HCT116 (cell line): ENCODE results near the gene GPR4. TPM values are rescaled to one million over a fixed set of nuclear protein-coding genes. Genes with fewer than 3 reads are reported as not detected.

Source experiments
- ATAC-seq: fragments of 200-7000 bp; cut with Tn5 transposase; 2 replicates; pipeline ENCODE4 v1.9.1; 2020; ENCODE audit warnings: mild to moderate bottlenecking, moderate library complexity
- BruUV-seq: library from RNA; stranded (reverse); fragments of 400-500 nt; replicated peaks from 2 replicates; lab custom pipeline; 2021; lab: Mats Ljungman, UMichigan
- CTCF ChIA-PET: fragments of 300-600 bp; sonication (Branson Sonifier 250); formaldehyde crosslinking; loops from one replicate; lab custom pipeline; 2021; ENCODE audit warnings: antibody characterized with exemption; lab: Charles Lee
- POLR2A ChIA-PET: fragments of 300-600, 350-600 bp; sonication (Branson Sonifier 250); formaldehyde crosslinking; loops from one replicate; lab custom pipeline; 2021; ENCODE audit warnings: antibody characterized with exemption; lab: Charles Lee
- RAD21 ChIA-PET, 2 experiments: fragments of 300-600 bp; sonication (Branson Sonifier 250); formaldehyde crosslinking; loops; one replicate each; lab custom pipeline; 2023; ENCODE audit warnings: low total read pairs in 2 of 2; ENCODE audit not compliant: uncharacterized antibody in 2 of 2, unreplicated experiment in 2 of 2, low non-redundant PET in 1 of 2; lab: Charles Lee
- DNase-seq: peaks from one replicate; pipeline ENCODE4 v3.0.0-alpha.2; 2010; ENCODE audit warnings: low read depth, low spot score
- H2AFZ ChIP-seq: fragments of 200-600 bp; shearing (Covaris generic), sonication (generic); 2 replicates; pipeline ENCODE4 v1.6.1; 2017; ENCODE audit warnings: low read depth, mixed run types, mixed read lengths, antibody characterized with exemption, low read length; ENCODE audit not compliant: poor library complexity, severe bottlenecking
- H3K27ac ChIP-seq: 2 replicates; pipeline ENCODE4 v1.5.1; 2012; ENCODE audit warnings: low read depth, low read length
- H3K27me3 ChIP-seq: fragments of 200-600 bp; sonication (generic); 2 replicates; pipeline ENCODE4 v1.6.1; 2016; ENCODE audit warnings: mixed run types, low read length, mixed read lengths; ENCODE audit not compliant: insufficient read depth
- H3K36me3 ChIP-seq, 2 experiments: fragments of 200-500 bp in 1 of 2; fragments of 200-600 bp in 1 of 2; sonication (Bioruptor generic) in 1 of 2; sonication (generic) in 1 of 2; 2 replicates each; pipeline versions ENCODE4 v1.5.1 to v1.6.1; 2014 to 2016; ENCODE audit warnings: low read length in 2 of 2, inconsistent platforms in 1 of 2, mixed read lengths in 1 of 2, mixed run types in 1 of 2; ENCODE audit not compliant: insufficient read depth in 2 of 2, control insufficient read depth in 1 of 2
- H3K4me1 ChIP-seq, 2 experiments: fragments of 200-600 bp in 1 of 2; sonication (generic) in 1 of 2; 2 replicates each; pipeline versions ENCODE4 v1.5.1 to v1.6.1; 2012 to 2017; ENCODE audit warnings: low read length in 2 of 2, inconsistent platforms in 1 of 2, mild to moderate bottlenecking in 1 of 2, mixed read lengths in 1 of 2, mixed run types in 1 of 2, moderate library complexity in 1 of 2; ENCODE audit not compliant: insufficient read depth in 2 of 2, control insufficient read depth in 1 of 2
- H3K4me2 ChIP-seq: fragments of 200-600 bp; sonication (generic); 2 replicates; pipeline ENCODE4 v1.6.1; 2017; ENCODE audit warnings: mixed run types, low read length, mixed read lengths
- H3K4me3 ChIP-seq, 2 experiments: fragments of 200-600 bp in 1 of 2; sonication (generic) in 1 of 2; replicated peaks in 1 of 2; 2 replicates each; pipeline ENCODE4 v1.5.1; 2011 to 2016; ENCODE audit warnings: low read length in 2 of 2, control low read depth in 1 of 2, low read depth in 1 of 2, mild to moderate bottlenecking in 1 of 2, mixed read lengths in 1 of 2, mixed run types in 1 of 2
- H3K79me2 ChIP-seq: fragments of 200-600 bp; sonication (generic); 2 replicates; pipeline ENCODE4 v1.6.1; 2017; ENCODE audit warnings: mild to moderate bottlenecking, mixed run types, low read length, moderate library complexity, mixed read lengths; ENCODE audit not compliant: insufficient read depth
- H3K9ac ChIP-seq: fragments of 200-600 bp; sonication (generic); 2 replicates; pipeline ENCODE4 v1.6.1; 2016; ENCODE audit warnings: low read length, mixed read lengths
- H3K9me2 ChIP-seq: fragments of 200-600 bp; sonication (generic), shearing (Covaris generic); 2 replicates; pipeline ENCODE4 v1.6.1; 2017; ENCODE audit warnings: mixed run types, mild to moderate bottlenecking, moderate library complexity; ENCODE audit not compliant: insufficient read depth
- H3K9me3 ChIP-seq, 2 experiments: fragments of 200-500 bp in 1 of 2; fragments of 200-600 bp in 1 of 2; sonication (Bioruptor generic) in 1 of 2; sonication (generic) in 1 of 2; 2 replicates each; pipeline ENCODE4 v1.6.1; 2014 to 2017; ENCODE audit warnings: low read length in 2 of 2, mixed read lengths in 2 of 2, inconsistent platforms in 1 of 2, low read depth in 1 of 2, mild to moderate bottlenecking in 1 of 2, mixed run types in 1 of 2, moderate library complexity in 1 of 2; ENCODE audit not compliant: control insufficient read depth in 1 of 2, insufficient read depth in 1 of 2
- H4K20me1 ChIP-seq: fragments of 200-600 bp; sonication (generic), shearing (Covaris generic); 2 replicates; pipeline ENCODE4 v1.6.1; 2017; ENCODE audit warnings: mixed run types, mild to moderate bottlenecking, moderate library complexity; ENCODE audit not compliant: insufficient read depth
- CBX3 ChIP-seq: IDR thresholded peaks from 2 replicates; pipeline ENCODE4 v1.6.1; 2012; ENCODE audit warnings: low read depth
- EGR1 ChIP-seq: IDR thresholded peaks from 2 replicates; pipeline ENCODE4 v1.6.1; 2012; ENCODE audit warnings: low read depth
- ELF1 ChIP-seq: IDR thresholded peaks from 2 replicates; pipeline ENCODE4 v1.6.1; 2012; ENCODE audit warnings: low read depth, borderline replicate concordance
- POLR2A ChIP-seq: IDR thresholded peaks from 2 replicates; pipeline ENCODE4 v1.7.0; 2011; ENCODE audit warnings: borderline replicate concordance; ENCODE audit not compliant: insufficient read depth, insufficient read length; ENCODE audit errors: extremely low read depth
- POLR2AphosphoS5 ChIP-seq: IDR thresholded peaks from 2 replicates; pipeline ENCODE4 v1.6.1; 2011; ENCODE audit warnings: mild to moderate bottlenecking, low read depth, low read length, moderate library complexity
- RAD21 ChIP-seq: IDR thresholded peaks from 2 replicates; pipeline ENCODE4 v1.6.1; 2012; ENCODE audit warnings: low read depth, mild to moderate bottlenecking
- SIN3A ChIP-seq: IDR thresholded peaks from 2 replicates; pipeline ENCODE4 v1.6.1; 2012; ENCODE audit warnings: low read depth
- SP1 ChIP-seq: IDR thresholded peaks from 2 replicates; pipeline ENCODE4 v1.6.1; 2012; ENCODE audit warnings: low read depth
- SRF ChIP-seq: IDR thresholded peaks from 2 replicates; pipeline ENCODE4 v1.6.1; 2012; ENCODE audit warnings: low read depth
- TCF7L2 ChIP-seq: IDR thresholded peaks from 2 replicates; pipeline ENCODE4 v1.7.0; 2011; ENCODE audit warnings: borderline replicate concordance, inconsistent platforms; ENCODE audit not compliant: insufficient read depth, insufficient read length; ENCODE audit errors: extremely low read depth
- ZFX ChIP-seq: fragments of 450-650 bp; IDR thresholded peaks from 2 replicates; pipeline ENCODE4 v1.6.1; 2017
- intact Hi-C: fragments of 100-400 bp; cut with micrococcal nuclease; formaldehyde crosslinking; loops from 2 replicates; pipeline ENCODE4 v1.10.0; 2022
- total RNA-seq: library from RNA; stranded (reverse); gene quantifications from one replicate; pipeline ENCODE4 v1.2.1, GENCODE V29; 2021; ENCODE audit not compliant: unreplicated experiment
- TF ChIP-seq, protein P1 (sequence below): IDR thresholded peaks from 2 replicates; pipeline ENCODE4 v1.6.1; 2012

The GPR4 gene
- total RNA-seq, 1 experiment from 2014 or later: 0.10 TPM

DNA sequence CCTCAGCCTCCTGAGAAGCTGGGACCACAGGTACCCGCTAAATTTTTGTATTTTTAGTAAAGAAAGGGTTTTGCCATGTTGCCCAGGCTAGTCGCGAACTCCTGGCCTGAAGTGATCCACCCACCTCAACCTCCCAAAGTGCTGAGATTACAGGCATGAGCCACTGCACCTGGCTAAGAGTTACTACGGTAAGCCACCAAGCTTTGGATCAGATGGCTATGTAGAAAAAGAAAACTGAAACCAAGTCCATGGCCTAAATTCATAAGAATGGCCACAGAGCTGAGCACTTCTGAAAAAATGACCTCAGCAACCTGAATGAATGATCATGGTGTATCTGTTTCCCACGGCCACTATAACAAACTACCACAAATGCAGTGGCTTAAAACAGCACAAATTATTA lies 26.8 kb downstream of the GPR4 start:
- Histone ChIP-seq H3K36me3 (no peaks in the 10 kb centered on the region), H3K9ac (no peak overlapping the region), H2AFZ (no peak overlapping the region), H3K9me2 (no peaks in the 10 kb centered on the region), H3K27me3 (no peaks in the 10 kb centered on the region), H3K79me2 (peaks cover 36% of the 10 kb centered on the region), H4K20me1 (no peaks in the 10 kb centered on the region), H3K9me3 (no peaks in the 10 kb centered on the region), H3K4me1 (peaks cover 5 to 26% of the 10 kb centered on the region in 2 experiments), H3K27ac (no peak overlapping the region), H3K4me3 (no peak overlapping the region), H3K4me2 (no peak overlapping the region)
- ChIA-PET RAD21 (no interaction called here), POLR2A (no interaction called here), CTCF (no interaction called here)
- DNase-seq: no peak
- no peak for ATAC-seq
- TF ChIP-seq ZFX: no peak
- TF ChIP-seq POLR2A: no peak
- TF ChIP-seq SIN3A: no peak
- TF ChIP-seq TCF7L2: no peak
- TF ChIP-seq RAD21: no peak
- BruUV-seq: no TSS peak
- intact Hi-C loops: no loop called here

GRCh38 chr19:45574526-45574925 lies 27.5 kb downstream of the GPR4 start:
- Histone ChIP-seq H3K27ac (no peak overlapping the region), H3K4me3 (no peak overlapping the region), H3K4me1 (peaks cover 9 to 33% of the 10 kb centered on the region in 2 experiments), H4K20me1 (no peaks in the 10 kb centered on the region), H3K9ac (no peak overlapping the region), H3K9me2 (no peaks in the 10 kb centered on the region), H3K4me2 (no peak overlapping the region), H3K9me3 (no peaks in the 10 kb centered on the region), H3K27me3 (no peaks in the 10 kb centered on the region), H2AFZ (no peak overlapping the region), H3K36me3 (no peaks in the 10 kb centered on the region), H3K79me2 (peaks cover 36% of the 10 kb centered on the region)
- BruUV-seq: no TSS peak
- CTCF ChIA-PET: no interaction called here
- intact Hi-C loops: no loop called here
- DNase-seq (no peak), ATAC-seq (no peak)
- TF ChIP-seq EGR1 (no peak), CBX3 (no peak), SP1 (no peak), ELF1 (no peak), POLR2A (no peak), ZFX (no peak), SIN3A (no peak), SRF (no peak), POLR2AphosphoS5 (no peak)
- TF ChIP-seq, protein P1, sequence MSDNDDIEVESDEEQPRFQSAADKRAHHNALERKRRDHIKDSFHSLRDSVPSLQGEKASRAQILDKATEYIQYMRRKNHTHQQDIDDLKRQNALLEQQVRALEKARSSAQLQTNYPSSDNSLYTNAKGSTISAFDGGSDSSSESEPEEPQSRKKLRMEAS: no peak
- RAD21 ChIA-PET: interaction anchor here in 1 of 2 experiments (1.0 kb wide), 1 partner anchor 67 kb away, joined by 3 read pairs; no protein-coding TSS in a partner anchor
- POLR2A ChIA-PET: no interaction called here
